HG02973 (cell line): ENCODE results near the gene FOXJ3.

Experiments used
- ATAC-seq: cut with Tn5 transposase; IDR thresholded peaks from one replicate; pipeline ENCODE4 v1.9.1; 2021; ENCODE audit warnings: moderate library complexity; ENCODE audit not compliant: unreplicated experiment

FOXJ3 gene

DNA sequence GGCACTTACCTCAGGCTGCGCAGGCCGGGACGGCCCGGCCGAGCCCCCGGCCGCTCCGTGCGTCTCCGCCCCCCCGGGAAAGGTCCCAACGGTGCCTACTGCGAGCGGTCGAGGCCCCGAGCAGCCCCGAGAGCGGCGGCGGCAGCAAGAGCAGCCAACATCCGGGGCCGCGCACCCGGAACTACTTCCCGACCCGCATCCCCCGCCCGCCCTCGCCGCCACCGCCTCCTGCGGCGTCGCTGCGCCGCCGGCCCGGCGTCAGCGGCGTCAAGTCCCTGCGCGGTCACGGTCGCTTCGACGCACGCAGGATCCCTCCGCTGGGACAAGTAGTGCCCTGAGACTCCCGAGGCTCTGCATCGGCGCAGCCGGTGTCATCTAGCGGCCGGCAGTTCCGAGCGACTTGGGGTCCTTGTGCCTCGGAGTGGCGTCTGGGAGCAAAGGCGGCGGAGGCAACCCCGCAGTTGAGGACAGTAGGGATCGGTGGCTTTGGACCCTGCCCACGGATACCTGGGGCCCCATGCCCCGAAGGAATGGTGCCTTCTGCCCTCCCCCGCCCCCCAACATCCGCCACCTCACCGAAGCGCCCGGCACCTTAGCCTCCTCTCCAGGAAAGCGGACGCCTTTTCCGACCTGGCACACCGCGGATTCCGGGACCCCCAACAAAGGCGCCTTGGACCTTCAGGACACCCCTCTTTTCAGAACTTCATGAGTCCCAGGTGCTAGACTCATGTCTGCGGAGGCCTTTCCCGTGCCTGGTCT, at the start of gene FOXJ3:
TSS of gene FOXJ3 (minus strand) at position 186 of the 759 bp plus-strand sequence. CDS start 24,142 bp downstream, outside the sequence.
- peak; percentile 65 for ATAC-seq

DNA sequence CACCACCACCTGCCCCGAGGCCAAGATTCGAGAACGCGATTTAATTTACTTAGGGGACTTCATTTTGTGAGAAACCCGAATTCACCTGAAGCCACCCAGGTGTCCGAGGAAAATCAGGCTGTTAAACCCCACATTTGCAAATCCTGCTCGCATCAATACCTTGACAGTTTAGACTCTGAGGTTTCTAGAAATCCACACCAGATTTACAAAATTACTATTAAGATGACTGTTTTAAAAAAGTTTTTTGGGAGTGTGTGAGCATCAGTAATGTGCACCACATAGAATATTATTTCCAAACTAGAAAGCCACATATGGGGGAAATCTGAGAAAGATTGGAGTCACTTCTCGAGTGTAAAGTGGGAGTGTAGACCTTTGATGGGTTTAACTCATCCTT, 46.2 kb upstream of the FOXJ3 start:
- no peak for ATAC-seq

DNA sequence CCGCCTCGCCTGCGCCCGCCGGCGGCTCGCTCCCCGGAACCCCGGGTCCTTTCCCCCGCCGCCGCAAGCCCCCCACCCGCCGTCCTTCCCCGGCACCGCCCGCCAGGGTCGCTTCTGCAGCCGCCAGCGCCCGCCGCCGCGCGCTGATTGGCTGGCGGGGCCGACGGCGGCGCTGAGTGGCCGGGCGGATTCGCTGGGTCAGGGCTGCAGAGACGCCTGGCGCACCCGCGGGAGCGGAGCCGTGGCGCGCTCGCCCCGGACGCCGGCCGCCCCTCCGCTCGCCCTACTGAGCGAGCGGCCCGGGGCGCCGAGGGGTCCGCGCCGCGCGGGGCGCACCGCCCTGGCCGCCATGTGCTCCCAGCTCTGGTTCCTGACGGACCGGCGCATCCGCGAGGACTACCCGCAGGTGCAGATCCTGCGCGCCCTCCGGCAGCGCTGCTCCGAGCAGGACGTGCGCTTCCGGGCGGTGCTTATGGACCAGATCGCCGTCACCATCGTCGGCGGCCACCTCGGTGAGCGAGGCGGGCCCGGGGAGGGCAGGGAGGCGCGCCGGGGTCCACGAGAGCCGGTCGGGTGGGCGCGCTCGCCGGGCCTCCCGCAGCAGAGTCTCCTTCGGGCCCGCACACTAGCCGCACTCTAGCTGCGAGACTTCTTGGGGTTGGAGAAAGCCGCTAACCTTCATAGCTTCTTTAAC, 45.7 kb upstream of the FOXJ3 start, which contains the start of gene RIMKLA:
TSS of gene RIMKLA (plus strand) at position 207 of the 694 bp plus-strand sequence. CDS start at position 350, 143 bp downstream.
- ATAC-seq = no peak

DNA sequence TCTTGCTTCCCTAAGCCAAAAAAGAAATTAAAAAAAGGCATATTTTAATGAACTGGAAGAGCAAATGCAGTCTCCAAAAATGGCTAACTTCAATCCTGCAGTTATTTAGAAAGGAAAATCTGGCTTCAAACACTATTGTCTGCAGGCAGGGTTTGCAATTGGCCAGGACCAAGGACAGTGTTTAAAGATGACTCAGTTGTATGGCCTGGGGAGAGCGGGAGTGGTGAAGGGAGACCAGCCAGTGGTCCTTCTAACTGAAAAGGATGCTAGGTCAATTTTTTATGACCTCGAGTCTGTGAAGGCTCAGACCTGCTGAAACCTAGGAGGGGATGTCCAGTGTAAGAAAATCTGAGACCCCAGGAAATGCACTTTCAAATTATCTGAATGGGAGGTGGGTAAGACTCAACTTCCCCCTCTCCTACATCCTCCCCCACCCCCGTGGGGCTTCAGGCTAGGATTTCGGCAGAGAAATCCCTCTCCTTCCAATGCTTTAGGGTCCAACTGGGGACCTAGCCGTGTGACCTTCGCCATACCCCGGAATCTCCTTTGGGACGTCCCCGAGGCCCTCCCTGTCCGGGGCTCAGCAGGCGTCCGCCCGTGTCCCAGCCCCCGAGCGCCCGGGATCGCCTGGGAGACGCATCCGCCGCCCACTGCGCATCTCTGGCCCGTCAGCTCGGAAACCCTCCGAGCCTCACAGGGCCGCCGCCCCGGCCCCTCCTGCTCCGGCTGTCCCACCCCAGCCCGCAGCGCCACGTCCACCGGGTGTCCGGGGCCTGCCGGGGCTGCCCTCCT, 45.0 kb upstream of the FOXJ3 start:
- ATAC-seq = no peak

DNA sequence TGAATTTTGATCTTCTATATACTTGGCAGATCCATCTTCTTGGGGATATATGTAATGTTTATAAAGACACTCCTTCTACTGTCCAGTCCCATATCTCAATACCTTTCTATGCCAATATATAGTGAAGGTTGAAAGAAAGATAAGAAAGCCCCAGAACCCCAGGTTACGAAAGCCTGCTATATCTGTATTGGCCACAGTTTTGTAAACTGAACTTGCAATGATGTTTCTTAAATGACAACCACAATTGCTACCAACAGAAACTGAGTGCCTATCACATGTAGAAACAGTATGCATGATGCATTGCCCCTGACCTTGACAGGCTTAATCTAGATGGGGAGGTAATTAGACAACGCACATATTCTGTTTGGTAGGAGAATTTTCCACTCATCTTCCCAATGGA, 37.8 kb upstream of the FOXJ3 start:
- ATAC-seq = no peak

DNA sequence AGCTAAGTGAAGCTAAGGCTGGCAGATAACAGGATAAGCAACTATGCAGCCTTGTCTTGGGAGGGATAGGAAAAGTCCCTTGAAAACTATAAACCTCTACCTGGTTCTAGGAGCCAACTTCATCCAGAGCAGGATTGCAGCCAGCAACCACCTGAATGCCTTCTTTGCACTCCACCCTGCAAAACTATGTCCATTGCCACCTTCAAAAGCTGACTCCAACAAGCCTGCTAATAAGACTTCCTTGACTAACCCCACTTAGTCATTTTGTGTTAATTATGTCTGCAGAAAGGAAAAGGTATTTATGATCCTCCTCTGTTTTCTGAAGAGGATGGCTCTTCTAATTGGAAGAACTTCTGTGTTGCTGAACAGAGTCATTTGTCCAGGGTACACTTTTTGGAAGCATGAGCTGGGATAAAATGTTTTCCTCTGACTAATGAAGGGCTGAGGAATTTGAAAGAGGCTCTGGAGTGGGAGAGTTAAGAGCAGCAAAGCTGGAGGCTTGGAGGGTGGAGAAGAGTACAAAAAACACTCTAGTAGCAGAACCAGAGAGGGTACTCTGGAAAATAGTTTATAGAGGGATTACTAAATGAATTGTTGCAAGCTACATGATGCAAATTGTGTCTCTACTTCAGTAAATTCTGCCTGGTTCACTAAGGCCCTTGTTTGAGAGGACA, 36.0 kb upstream of the FOXJ3 start:
- no peak for ATAC-seq

DNA sequence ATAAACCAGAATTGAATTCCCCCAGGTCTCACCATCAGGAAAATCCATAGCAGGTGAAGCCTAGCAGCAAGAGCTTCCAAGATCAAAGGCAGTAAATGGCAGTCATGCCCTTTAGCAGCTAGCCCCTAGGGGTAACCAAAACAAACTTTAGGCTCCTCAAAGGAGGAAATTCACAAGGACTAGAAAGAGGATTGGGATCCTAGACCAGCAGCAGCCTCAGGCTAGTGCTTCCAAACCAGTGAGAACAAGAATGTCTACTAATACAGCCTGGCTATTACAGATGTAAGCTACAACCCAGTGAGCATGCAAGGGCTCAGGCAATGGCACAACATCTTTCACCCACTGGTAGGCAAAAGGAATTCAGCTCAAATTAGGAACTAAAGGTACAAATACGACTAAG, 34.4 kb upstream of the FOXJ3 start:
- no peak for ATAC-seq

DNA sequence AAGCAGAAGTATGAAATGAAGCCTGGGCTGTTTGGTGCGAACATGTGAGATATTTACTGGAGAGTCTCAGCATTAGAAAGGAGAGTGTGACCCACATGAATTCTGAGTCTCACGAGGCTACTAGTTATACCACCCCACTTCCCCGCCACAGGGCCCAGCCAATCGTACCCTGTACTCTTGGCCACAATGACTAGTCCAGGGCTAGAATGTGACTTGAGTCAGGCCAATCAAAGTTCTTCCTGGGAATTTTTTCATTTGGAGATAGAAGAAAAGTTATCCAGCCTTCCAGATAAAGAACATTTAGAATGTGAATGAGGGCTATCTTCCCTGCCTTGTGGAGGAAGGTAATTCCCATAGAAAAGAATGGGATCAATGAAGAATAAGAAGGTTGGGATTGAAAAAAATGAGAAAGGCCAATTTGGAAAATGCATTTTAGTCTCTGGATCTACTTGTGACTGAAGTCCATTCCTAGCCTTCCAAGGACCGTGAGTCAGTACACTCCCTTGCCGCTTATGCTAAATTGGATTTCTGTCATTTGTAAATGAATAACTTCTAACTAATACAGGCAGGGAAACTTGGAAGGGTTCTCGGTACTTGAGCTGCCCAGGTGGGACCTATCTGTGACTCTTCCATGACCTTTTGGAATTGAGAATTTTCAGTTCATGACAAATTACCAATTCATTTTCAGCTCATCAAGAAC, 33.2 kb upstream of the FOXJ3 start:
- no peak for ATAC-seq

DNA sequence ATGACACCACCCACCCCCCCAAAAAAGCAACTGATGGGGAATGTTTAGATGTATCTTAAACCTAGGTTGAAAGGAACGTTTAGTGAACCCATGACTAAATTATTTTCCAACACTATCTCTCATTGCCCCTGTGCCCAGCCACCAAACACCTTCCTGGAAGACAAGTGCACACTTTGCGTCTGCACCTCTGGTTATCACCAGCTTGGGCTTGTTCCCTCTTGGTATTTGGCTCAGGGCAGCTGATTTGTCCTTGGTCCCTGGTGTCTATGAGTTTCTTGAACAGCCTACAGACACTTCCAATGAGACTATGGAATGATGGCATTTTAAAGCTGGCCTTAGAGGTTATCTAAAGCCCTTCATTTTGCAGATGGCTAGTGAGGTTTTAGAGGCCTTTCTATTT, 30.1 kb upstream of the FOXJ3 start:
- ATAC-seq = no peak

DNA sequence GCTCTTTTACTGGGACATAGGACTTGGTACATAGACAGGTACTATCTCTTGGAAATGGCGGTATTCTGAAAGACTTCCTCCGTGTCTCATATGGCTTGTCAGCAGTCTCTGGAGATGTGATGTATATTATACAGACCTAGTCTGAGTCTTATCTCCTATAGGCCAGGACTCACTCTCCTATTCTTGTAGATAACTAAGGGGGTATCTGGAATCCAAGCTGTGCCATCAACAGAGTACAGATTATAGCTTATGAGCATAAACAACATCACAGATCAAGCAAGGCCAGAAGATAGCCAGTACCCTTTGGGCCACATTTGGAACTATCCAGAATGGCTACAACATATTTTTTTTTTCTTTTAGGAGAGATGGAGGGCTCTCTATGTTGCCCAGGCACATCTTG, 29.5 kb upstream of the FOXJ3 start:
- no peak for ATAC-seq

DNA sequence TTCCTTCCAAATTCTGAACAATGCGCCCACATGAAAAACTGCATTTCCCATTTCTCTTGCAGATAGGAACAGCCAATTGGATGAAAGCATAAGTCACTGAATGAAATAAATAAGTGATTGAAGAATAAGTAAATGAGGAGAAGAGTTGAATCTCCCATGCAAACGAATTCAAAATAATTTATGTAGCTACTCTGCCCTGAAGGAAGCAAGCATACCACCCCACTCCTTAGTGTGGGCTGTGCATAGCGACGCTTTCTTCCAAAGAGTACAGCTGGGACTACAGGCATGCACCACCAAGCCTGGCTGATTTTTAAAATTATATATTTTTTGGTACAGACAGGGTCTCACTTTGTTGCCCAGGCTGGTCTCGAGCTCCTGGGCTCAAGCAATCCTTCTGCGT, 29.1 kb upstream of the FOXJ3 start:
- no peak for ATAC-seq

DNA sequence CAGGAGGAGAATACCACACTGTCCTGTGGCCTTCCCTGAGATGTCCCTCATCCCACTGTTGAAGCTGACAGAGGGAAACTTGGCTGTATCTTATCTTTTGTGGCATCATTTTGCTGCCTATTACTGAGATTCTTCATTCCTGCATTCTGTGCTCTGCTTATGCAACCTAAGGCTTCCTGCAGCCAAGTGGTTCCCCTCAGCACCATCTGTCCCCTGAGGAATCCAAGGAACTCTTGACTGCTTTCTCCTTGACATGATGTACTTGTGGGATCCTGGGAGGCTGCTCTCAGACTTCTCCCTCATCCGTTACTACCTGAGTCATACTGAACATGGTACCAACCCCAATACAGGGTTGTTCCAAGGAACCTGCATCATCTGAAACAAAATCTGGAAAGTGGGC, 24.4 kb upstream of the FOXJ3 start:
- no peak for ATAC-seq

DNA sequence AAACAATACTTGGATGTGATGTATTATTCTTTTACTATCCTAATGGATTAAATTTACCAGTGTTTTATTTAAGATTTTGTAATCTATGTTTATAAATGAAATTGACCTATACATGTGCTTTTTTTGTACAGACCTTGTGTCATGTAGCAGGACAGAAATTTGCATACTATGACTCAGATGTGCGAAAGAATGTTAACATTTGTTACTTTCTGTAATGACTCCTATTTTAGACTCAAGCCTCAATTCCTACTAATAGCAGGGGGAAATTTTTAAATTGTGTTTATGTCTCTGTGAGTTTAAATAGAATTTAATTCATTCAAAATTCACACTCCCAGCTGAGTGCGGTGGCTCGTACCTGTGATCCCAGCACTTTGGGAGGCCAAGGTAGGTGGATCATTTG, 23.8 kb upstream of the FOXJ3 start:
- no peak for ATAC-seq

DNA sequence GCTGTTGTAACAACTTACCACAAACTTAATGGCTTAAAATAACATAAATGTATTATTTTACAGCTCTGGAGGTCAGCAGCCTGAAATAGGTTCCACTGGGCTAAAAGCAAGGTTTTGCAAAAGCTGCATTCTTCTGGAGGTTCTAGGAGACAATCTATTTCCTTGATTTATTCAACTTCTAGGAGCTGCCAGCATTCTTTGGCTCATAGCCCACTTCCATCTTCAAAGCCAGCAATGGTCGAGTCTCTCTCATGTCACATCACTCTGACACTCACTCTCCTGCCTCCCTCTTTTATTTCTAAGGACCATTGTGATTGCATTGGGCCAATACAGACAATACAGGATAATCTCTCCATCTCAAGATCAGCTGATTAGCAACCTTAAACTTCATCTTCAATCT, 15.1 kb upstream of the FOXJ3 start:
- no peak for ATAC-seq

DNA sequence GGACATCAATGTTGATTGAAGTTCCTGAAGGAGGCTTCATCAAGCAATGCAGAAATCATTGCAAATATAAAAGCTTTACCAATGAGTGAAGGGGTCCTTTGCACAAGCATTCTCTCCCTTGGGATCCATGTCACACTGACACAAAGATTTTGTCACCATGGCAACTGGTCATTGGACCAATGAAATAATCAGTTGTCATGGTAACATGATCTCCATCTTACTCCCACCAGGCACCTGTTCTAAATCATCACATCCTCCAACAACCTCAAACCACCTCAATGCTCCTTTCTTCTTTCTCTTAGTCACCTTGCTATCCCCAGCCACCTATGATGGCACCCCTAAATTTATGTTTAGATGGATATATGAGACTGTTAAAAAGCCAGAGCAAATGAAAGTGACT, 13.5 kb upstream of the FOXJ3 start:
- ATAC-seq = no peak

DNA sequence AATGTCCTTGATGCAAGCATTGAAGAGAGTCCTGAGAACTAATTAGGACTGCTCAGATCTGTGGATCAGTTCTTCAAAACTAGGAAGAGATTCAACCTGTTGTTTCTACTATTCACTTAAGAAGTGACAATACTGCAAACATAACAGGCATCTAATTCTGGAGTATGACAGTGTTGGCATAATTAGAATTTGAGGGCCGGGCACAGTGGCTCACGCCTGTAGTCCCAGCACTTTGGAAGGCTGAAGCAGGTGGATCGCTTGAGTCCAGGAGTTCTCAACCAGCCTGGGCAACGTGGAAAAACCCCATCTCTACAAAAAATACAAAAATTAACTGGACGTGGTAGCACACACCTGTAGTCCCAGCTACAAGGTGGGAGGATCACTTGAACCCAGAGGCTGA, 8.0 kb upstream of the FOXJ3 start:
- ATAC-seq = no peak

DNA sequence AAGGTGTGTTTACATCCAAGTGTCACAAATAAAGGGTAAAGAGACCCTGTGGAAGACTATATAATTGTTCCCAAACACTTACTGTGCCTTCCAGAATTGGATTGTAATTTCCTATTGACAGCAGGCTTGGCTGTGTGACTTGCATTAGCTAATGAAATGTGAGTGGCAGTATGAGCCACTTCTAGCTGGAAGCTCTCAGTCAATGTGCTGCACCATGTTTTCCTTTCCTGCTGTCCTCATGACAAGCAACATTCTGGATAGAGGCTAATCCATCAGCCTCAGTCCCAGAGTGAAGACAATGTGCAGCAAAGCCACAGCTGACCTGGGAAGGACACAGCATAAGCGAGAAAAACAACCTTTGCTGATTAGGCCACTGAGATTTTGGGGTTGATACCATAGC, 5.9 kb upstream of the FOXJ3 start:
- no peak for ATAC-seq

DNA sequence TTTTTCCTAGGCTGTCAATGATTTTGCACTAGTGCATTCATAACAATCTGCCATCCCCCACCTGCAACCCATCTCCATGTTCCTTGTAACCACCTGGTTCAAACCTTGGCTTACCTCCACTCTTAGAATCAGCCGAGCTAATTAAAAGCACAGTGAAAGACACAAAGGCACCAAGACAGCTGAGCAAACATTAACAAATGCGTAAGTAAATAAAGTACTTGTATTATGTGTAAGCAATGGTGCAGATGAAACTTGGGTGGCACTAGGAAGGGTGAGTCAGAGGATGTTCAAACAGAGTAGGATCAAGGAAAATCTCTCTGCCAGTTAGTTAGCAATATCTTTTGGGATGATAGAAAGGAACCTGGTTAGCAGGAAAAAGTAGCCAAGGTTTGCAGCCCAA, 5.1 kb upstream of the FOXJ3 start:
- ATAC-seq = no peak

DNA sequence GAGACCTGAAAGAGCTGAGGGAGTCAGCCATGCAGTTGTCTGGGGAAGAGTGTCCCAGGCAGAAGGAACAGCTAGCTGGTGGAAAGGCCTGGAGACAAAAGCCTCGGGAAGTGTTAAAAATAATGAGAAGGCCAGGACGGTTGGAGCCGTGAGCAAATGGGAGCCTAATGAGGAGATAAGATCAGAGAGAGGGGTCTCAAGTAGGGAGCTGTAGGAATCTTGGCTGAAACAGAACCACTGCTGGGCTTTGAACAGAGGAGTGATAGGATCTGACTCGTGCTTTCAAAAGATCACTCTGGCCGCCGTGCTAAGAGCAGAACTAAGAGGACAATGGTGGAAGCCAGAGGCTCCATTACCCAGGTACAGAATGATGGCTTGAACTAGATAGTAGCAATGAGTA, 1.9 kb upstream of the FOXJ3 start:
- no peak for ATAC-seq

DNA sequence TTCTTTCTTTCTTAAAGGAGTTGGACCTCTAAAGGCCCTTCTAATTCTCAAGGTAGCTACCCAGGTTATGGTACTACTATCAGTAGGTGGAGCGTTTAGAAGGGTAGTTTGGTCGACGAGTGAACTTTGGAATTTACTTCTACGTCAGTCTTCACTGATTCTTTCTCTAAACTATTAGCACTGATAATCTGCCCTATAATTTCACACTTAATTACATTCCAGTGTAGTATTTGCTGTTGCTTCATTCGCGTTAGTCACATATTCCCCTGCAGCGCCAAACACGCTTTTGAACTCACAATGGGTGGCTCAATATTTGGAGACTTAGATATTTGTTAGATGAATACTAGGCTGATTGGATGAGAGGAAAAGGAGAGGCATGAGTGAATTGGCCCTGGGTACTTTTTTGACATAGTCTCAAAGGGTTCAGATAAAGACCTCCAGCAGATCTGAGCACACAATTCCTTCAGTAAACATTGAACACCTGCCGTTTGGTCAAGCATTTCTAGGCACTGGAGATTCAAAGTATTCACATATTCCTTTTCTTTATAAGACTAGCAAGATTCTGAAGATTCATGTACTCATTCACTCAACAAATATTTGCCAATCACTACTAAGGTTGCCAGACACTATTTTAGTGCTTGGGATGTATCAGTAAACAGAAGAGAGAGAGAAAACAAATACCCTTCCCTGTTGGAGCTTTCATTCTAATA, 929 bp upstream of the FOXJ3 start:
- peak; percentile 5 for ATAC-seq
